Neural progenitor cell (in vitro differentiated cells): Measurements from ENCODE around the gene GPR180. TPM values are rescaled to one million over a fixed set of nuclear protein-coding genes. Genes with fewer than 3 reads are reported as not detected.

Experiments used
- DNase-seq: peaks from one replicate; pipeline ENCODE4 v3.0.0-alpha.2; 2016; ENCODE audit warnings: low spot score
- H2AFZ ChIP-seq: fragments of 200-600 bp; sonication (generic); replicated peaks from 2 replicates; pipeline ENCODE4 v1.6.1; 2016; ENCODE audit warnings: antibody characterized with exemption
- H3F3A ChIP-seq: fragments of 200-600 bp; sonication (generic); 2 replicates; pipeline ENCODE4 v1.6.1; 2016; ENCODE audit warnings: antibody characterized with exemption, low read depth
- H3K27ac ChIP-seq: fragments of 200-600 bp; sonication (generic); 2 replicates; pipeline ENCODE4 v1.5.1; 2016; ENCODE audit warnings: mild to moderate bottlenecking
- H3K27me3 ChIP-seq: fragments of 200-600 bp; sonication (generic); 2 replicates; pipeline ENCODE4 v1.6.1; 2016; ENCODE audit warnings: mild to moderate bottlenecking, moderate library complexity
- H3K36me3 ChIP-seq: fragments of 200-600 bp; sonication (generic); 2 replicates; pipeline ENCODE4 v1.5.1; 2016
- H3K4me1 ChIP-seq: fragments of 200-600 bp; sonication (generic); 2 replicates; pipeline ENCODE4 v1.6.1; 2016; ENCODE audit warnings: mixed run types
- H3K4me2 ChIP-seq: fragments of 200-600 bp; sonication (generic); 2 replicates; pipeline ENCODE4 v1.6.1; 2016
- H3K4me3 ChIP-seq: fragments of 200-600 bp; sonication (generic); 2 replicates; pipeline ENCODE4 v1.5.1; 2016
- H3K79me2 ChIP-seq: fragments of 200-600 bp; sonication (generic); 2 replicates; pipeline ENCODE4 v1.6.1; 2016; ENCODE audit warnings: low read depth
- H3K9ac ChIP-seq: fragments of 200-600 bp; sonication (generic); 2 replicates; pipeline ENCODE4 v1.6.1; 2016
- H3K9me3 ChIP-seq: fragments of 200-600 bp; sonication (generic); 2 replicates; pipeline ENCODE4 v1.5.1; 2016; ENCODE audit warnings: low read depth
- H4K20me1 ChIP-seq: fragments of 200-600 bp; sonication (generic); 2 replicates; pipeline ENCODE4 v1.6.1; 2016; ENCODE audit warnings: low read depth
- H3K27ac Mint-ChIP-seq: 3 replicates; pipeline ENCODE4 v1.8.0; 2021; ENCODE audit warnings: mixed read lengths
- H3K27me3 Mint-ChIP-seq: 2 replicates; pipeline ENCODE4 v1.8.0; 2022; ENCODE audit warnings: low read depth, mild to moderate bottlenecking, inconsistent platforms, moderate library complexity, mixed read lengths; ENCODE audit not compliant: insufficient read depth
- H3K36me3 Mint-ChIP-seq: 3 replicates; pipeline ENCODE4 v1.8.0; 2021; ENCODE audit warnings: mixed read lengths
- H3K4me1 Mint-ChIP-seq: 3 replicates; pipeline ENCODE4 v1.8.0; 2021; ENCODE audit warnings: mixed read lengths
- H3K4me3 Mint-ChIP-seq: 3 replicates; pipeline ENCODE4 v1.8.0; 2021; ENCODE audit warnings: mild to moderate bottlenecking, moderate library complexity, mixed read lengths
- H3K9me3 Mint-ChIP-seq: 3 replicates; pipeline ENCODE4 v1.8.0; 2020; ENCODE audit warnings: mixed read lengths
- EZH2 ChIP-seq: fragments of 200-600 bp; sonication (generic); IDR thresholded peaks from 2 replicates; pipeline ENCODE4 v1.6.1; 2017; ENCODE audit warnings: antibody characterized with exemption, mild to moderate bottlenecking, moderate library complexity
- EZH2phosphoT487 ChIP-seq: fragments of 200-600 bp; sonication (generic); IDR thresholded peaks from 2 replicates; pipeline ENCODE4 v1.6.1; 2017; ENCODE audit warnings: antibody characterized with exemption
- total RNA-seq: library from RNA; depleted of rRNA; stranded (reverse); fragments of >200 nt; gene quantifications from 2 replicates; pipeline ENCODE4 v1.2.3, GENCODE V29; 2015; ENCODE audit warnings: low replicate concordance
- TF ChIP-seq, protein P1 (sequence below): fragments of 200-600 bp; sonication (generic); IDR thresholded peaks from 2 replicates; pipeline ENCODE4 v1.5.1; 2017; ENCODE audit warnings: antibody characterized with exemption, mild to moderate bottlenecking

The GPR180 gene
- total RNA-seq, 1 donor from 2014 or later = 16.5 TPM

DNA sequence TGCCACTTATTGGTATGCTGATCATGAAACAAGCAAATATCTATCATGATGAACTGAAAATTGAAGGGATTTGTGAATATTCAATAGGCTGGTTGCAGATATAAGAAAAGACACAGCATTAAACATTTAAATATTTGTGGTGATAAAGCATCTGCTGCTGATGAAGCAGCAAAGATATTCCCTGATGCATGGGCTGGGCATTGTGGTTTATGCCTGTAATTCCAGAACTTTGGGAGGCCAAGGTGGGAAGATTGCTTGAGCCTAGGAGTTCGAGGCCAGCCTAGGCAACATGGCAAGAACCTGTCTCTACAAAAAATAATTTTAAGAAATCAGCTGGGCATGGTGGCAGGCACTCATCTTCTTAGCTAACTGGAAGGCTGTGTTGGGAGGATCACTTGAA lies 54.5 kb downstream of the GPR180 start:
- no peak overlapping the region for H3K27ac Mint-ChIP-seq
- Histone ChIP-seq H3K36me3 (no peaks in the 10 kb centered on the region), H3K27me3 (no peaks in the 10 kb centered on the region), H3K79me2 (no peaks in the 10 kb centered on the region), H4K20me1 (no peaks in the 10 kb centered on the region), H3F3A (peaks cover 13% of the 10 kb centered on the region), H3K4me1 (peaks cover 23% of the 10 kb centered on the region), H3K9ac (no peak overlapping the region), H2AFZ (no peak overlapping the region), H3K27ac (no peak overlapping the region), H3K4me2 (no peak overlapping the region), H3K9me3 (no peaks in the 10 kb centered on the region), H3K4me3 (no peak overlapping the region)
- TF ChIP-seq EZH2 = no peak
- TF ChIP-seq, protein P1, sequence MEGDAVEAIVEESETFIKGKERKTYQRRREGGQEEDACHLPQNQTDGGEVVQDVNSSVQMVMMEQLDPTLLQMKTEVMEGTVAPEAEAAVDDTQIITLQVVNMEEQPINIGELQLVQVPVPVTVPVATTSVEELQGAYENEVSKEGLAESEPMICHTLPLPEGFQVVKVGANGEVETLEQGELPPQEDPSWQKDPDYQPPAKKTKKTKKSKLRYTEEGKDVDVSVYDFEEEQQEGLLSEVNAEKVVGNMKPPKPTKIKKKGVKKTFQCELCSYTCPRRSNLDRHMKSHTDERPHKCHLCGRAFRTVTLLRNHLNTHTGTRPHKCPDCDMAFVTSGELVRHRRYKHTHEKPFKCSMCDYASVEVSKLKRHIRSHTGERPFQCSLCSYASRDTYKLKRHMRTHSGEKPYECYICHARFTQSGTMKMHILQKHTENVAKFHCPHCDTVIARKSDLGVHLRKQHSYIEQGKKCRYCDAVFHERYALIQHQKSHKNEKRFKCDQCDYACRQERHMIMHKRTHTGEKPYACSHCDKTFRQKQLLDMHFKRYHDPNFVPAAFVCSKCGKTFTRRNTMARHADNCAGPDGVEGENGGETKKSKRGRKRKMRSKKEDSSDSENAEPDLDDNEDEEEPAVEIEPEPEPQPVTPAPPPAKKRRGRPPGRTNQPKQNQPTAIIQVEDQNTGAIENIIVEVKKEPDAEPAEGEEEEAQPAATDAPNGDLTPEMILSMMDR = no peak
- TF ChIP-seq EZH2phosphoT487 = no peak
- H3K36me3 Mint-ChIP-seq = peaks cover 2% of the 10 kb centered on the region
- peaks cover 6% of the 10 kb centered on the region for H3K9me3 Mint-ChIP-seq
- H3K4me1 Mint-ChIP-seq = peaks cover 21% of the 10 kb centered on the region
- H3K4me3 Mint-ChIP-seq = no peak overlapping the region
- no peaks in the 10 kb centered on the region for H3K27me3 Mint-ChIP-seq
- DNase-seq = no peak

DNA sequence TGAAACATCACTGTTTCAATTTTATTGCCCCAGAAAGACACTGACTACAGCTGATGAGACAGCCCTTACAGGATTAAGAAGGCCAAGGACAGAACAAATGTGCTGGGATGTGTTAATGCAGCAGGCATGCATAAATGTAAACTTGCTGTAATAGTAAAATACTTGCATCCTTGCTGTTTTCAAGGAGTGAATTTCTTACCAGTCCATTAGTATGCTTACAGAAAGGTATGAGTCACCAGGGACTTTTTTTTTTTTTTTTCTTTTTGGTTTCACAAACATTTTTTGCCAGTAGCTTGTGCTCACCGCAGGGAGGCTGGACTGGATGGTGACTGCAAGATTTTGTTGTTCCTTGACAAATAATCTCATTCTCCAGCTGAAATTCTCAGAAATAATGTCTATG lies 55.1 kb downstream of the GPR180 start:
- Histone ChIP-seq H3K79me2 (no peaks in the 10 kb centered on the region), H2AFZ (no peak overlapping the region)

DNA sequence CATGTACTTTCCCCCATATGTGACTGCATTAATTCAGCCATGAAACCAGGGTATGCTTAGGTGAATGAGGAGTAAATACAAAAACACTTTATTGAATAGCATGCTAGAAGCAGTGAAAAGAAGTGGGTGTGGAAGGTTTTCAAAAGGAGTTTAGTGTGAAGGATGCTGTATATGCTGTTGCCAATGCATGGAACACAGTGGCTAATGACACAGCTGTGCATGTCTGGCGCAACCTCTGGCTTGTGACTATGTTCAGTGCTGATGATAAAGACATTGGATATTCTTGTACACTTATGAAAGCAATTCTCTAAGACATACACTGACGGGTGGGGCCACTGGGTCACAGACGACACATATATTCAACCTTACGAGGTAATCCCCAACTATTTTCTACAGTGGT lies 55.5 kb downstream of the GPR180 start:
- H3F3A ChIP-seq = peaks cover 23% of the 10 kb centered on the region
- H3K36me3 ChIP-seq = no peaks in the 10 kb centered on the region
- TF ChIP-seq EZH2 = no peak
- TF ChIP-seq, protein P1 = no peak
- no peak for TF ChIP-seq EZH2phosphoT487
- peaks cover 33% of the 10 kb centered on the region for H3K4me1 ChIP-seq
- H3K27me3 ChIP-seq = no peaks in the 10 kb centered on the region
- H3K27ac ChIP-seq = no peak overlapping the region
- no peak for DNase-seq
- Mint-ChIP-seq H3K4me3 (no peak overlapping the region), H3K27me3 (no peaks in the 10 kb centered on the region), H3K27ac (no peak overlapping the region), H3K9me3 (peaks cover 6% of the 10 kb centered on the region), H3K4me1 (peaks cover 31% of the 10 kb centered on the region), H3K36me3 (peaks cover 2% of the 10 kb centered on the region)
- H3K79me2 ChIP-seq = no peaks in the 10 kb centered on the region
- H4K20me1 ChIP-seq = no peaks in the 10 kb centered on the region
- no peak overlapping the region for H3K4me3 ChIP-seq
- no peak overlapping the region for H3K4me2 ChIP-seq
- no peak overlapping the region for H2AFZ ChIP-seq
- no peaks in the 10 kb centered on the region for H3K9me3 ChIP-seq
- no peak overlapping the region for H3K9ac ChIP-seq

More for the DNA sequence above, 55.1 kb downstream of the GPR180 start:
- Histone ChIP-seq H3K9ac (no peak overlapping the region), H4K20me1 (no peaks in the 10 kb centered on the region), H3K27me3 (no peaks in the 10 kb centered on the region), H3K4me2 (no peak overlapping the region), H3K4me3 (no peak overlapping the region), H3K9me3 (no peaks in the 10 kb centered on the region), H3K36me3 (no peaks in the 10 kb centered on the region), H3K27ac (no peak overlapping the region), H3F3A (peaks cover 19% of the 10 kb centered on the region), H3K4me1 (peaks cover 29% of the 10 kb centered on the region)
- Mint-ChIP-seq H3K36me3 (peaks cover 2% of the 10 kb centered on the region), H3K4me1 (peaks cover 27% of the 10 kb centered on the region), H3K9me3 (peaks cover 6% of the 10 kb centered on the region), H3K27me3 (no peaks in the 10 kb centered on the region), H3K27ac (no peak overlapping the region), H3K4me3 (no peak overlapping the region)
- DNase-seq = no peak
- TF ChIP-seq EZH2phosphoT487 (no peak), EZH2 (no peak)

DNA sequence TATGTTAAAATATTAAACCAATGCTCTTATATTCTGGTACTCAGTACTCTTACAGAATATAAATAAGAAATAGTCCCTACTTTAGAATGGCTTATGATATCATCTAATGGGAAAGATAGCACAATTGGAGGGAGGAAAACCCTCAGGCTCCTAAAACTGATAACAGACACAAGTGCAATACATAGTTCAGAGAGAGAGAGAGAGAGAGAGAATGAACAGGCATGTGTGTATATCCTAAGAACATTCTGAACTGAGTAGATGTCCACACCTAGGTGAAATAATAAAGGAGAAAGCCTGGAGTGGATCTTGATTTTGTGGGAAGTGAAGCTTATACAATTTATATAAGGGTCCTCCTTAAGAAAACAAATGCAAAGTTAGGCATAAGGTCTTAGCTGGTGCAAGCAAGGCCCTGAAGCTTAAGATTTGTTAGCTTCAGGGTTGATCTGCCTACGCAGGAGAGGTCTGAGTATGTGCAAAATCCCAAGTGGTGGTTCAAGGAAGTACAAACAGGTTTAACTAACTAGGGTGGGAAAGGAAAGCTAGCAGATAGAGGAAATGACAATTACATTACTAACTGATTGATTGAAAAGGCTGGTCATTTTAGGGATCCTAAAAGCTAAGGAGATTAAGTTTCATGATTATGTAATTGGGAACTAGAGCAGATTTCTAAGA lies 57.4 kb downstream of the GPR180 start:
- Mint-ChIP-seq H3K4me1 (peaks cover 50% of the 10 kb centered on the region), H3K36me3 (peaks cover 2% of the 10 kb centered on the region)
- TF ChIP-seq, protein P1 = peak; percentile 27
- no peak for TF ChIP-seq EZH2phosphoT487

More for the DNA sequence above, 57.4 kb downstream of the GPR180 start:
- no peak overlapping the region for H3K27ac ChIP-seq
- no peak overlapping the region for H3K4me3 ChIP-seq
- no peak overlapping the region for H3K4me2 ChIP-seq
- no peaks in the 10 kb centered on the region for H3K79me2 ChIP-seq
- H3F3A ChIP-seq = peaks cover 25% of the 10 kb centered on the region
- no peak overlapping the region for H3K9ac ChIP-seq
- Mint-ChIP-seq H3K4me3 (no peak overlapping the region), H3K9me3 (peaks cover 6% of the 10 kb centered on the region), H3K27me3 (no peaks in the 10 kb centered on the region), H3K27ac (no peak overlapping the region)
- H4K20me1 ChIP-seq = no peaks in the 10 kb centered on the region
- no peaks in the 10 kb centered on the region for H3K27me3 ChIP-seq
- no peak overlapping the region for H2AFZ ChIP-seq
- peaks cover 46% of the 10 kb centered on the region for H3K4me1 ChIP-seq
- no peaks in the 10 kb centered on the region for H3K9me3 ChIP-seq
- no peaks in the 10 kb centered on the region for H3K36me3 ChIP-seq
- DNase-seq = no peak
